ENCODE measurements around the gene C3orf70. TPM values are rescaled to one million over a fixed set of nuclear protein-coding genes. Genes with fewer than 3 reads are reported as not detected.

C3orf70 gene
- total RNA-seq, 2 experiments from 2014 or later = 0.04 TPM; not detected in 1

- ChIA-PET POLR2A (interaction anchor here (0.7 kb wide), 1 partner anchor 735 kb away, joined by 7 read pairs; no protein-coding TSS in a partner anchor), CTCF (interaction anchor here (1.0 kb wide), 1 partner anchor 10 kb away, joined by 4 read pairs; no protein-coding TSS in a partner anchor)
- no peaks in the 10 kb centered on the region for H3K36me3 Mint-ChIP-seq (ENCODE audit: low read depth)
- DNase-seq (no peak), ATAC-seq (no peak)
- H3K4me3 Mint-ChIP-seq = no peak overlapping the region
- intact Hi-C loops (cut with DNase I, micrococcal nuclease) = no loop called here
- no peaks in the 10 kb centered on the region for H3K27me3 Mint-ChIP-seq
- peaks cover 32% of the 10 kb centered on the region for H3K9me3 Mint-ChIP-seq (ENCODE audit: low read depth)
- H3K4me1 Mint-ChIP-seq = no peaks in the 10 kb centered on the region
- no peak overlapping the region for H3K27ac Mint-ChIP-seq
Observed at GRCh38 chr3:185062191-185062590, 90.7 kb downstream of the C3orf70 start.

GRCh38 chr3:185060655-185061054 is 92.2 kb downstream of the C3orf70 start:
- intact Hi-C loops (cut with DNase I, micrococcal nuclease) = no loop called here
- Mint-ChIP-seq H3K27me3 (no peaks in the 10 kb centered on the region), H3K36me3 (ENCODE audit: low read depth) (no peaks in the 10 kb centered on the region), H3K27ac (no peak overlapping the region), H3K4me1 (no peaks in the 10 kb centered on the region), H3K4me3 (no peak overlapping the region), H3K9me3 (ENCODE audit: low read depth) (peaks cover 40% of the 10 kb centered on the region)
- CTCF ChIA-PET = no interaction called here
- POLR2A ChIA-PET = interaction anchor here (0.7 kb wide), 1 partner anchor 22 kb away, joined by 3 read pairs; no protein-coding TSS in a partner anchor
- DNase-seq (no peak), ATAC-seq (no peak)

- no peak for DNase-seq
- ChIA-PET POLR2A (no interaction called here), CTCF (no interaction called here)
- no peaks in the 10 kb centered on the region for H3K4me1 Mint-ChIP-seq
- intact Hi-C loops (cut with DNase I, micrococcal nuclease) = no loop called here
- no peaks in the 10 kb centered on the region for H3K27me3 Mint-ChIP-seq
- ATAC-seq = no peak
- H3K9me3 Mint-ChIP-seq (ENCODE audit: low read depth) = peaks cover 46% of the 10 kb centered on the region
- H3K27ac Mint-ChIP-seq = no peak overlapping the region
- H3K36me3 Mint-ChIP-seq (ENCODE audit: low read depth) = peaks cover 5% of the 10 kb centered on the region
- no peak overlapping the region for H3K4me3 Mint-ChIP-seq
Observed at GRCh38 chr3:185059766-185060165, 93.1 kb downstream of the C3orf70 start.

- ATAC-seq (no peak), DNase-seq (no peak)
- Mint-ChIP-seq H3K36me3 (ENCODE audit: low read depth) (peaks cover 15% of the 10 kb centered on the region), H3K4me3 (no peak overlapping the region), H3K4me1 (no peaks in the 10 kb centered on the region), H3K27me3 (no peaks in the 10 kb centered on the region), H3K27ac (no peak overlapping the region), H3K9me3 (ENCODE audit: low read depth) (peaks cover 52% of the 10 kb centered on the region)
- POLR2A ChIA-PET = no interaction called here
- CTCF ChIA-PET = no interaction called here
- intact Hi-C loops (cut with DNase I, micrococcal nuclease) = no loop called here
Observed at GRCh38 chr3:185058796-185059195, 94.1 kb downstream of the C3orf70 start.

- H3K27me3 Mint-ChIP-seq = no peaks in the 10 kb centered on the region
- DNase-seq = no peak
Observed at GRCh38 chr3:185057829-185058228, 95.0 kb downstream of the C3orf70 start.

GRCh38 chr3:185056908-185057307 is 96.0 kb downstream of the C3orf70 start:
- H3K27ac Mint-ChIP-seq = no peak overlapping the region
- POLR2A ChIA-PET = interaction anchor here (0.6 kb wide), 1 partner anchor 9 kb away, joined by 8 read pairs; no protein-coding TSS in a partner anchor
- no peak overlapping the region for H3K4me3 Mint-ChIP-seq

More at GRCh38 chr3:185057829-185058228, 95.0 kb downstream of the C3orf70 start:
- H3K27ac Mint-ChIP-seq = no peak overlapping the region
- peaks cover 25% of the 10 kb centered on the region for H3K36me3 Mint-ChIP-seq (ENCODE audit: low read depth)
- intact Hi-C loops (cut with DNase I, micrococcal nuclease) = no loop called here
- peaks cover 52% of the 10 kb centered on the region for H3K9me3 Mint-ChIP-seq (ENCODE audit: low read depth)
- no peaks in the 10 kb centered on the region for H3K4me1 Mint-ChIP-seq
- ATAC-seq = no peak
- POLR2A ChIA-PET = no interaction called here
- no peak overlapping the region for H3K4me3 Mint-ChIP-seq
- CTCF ChIA-PET = interaction anchor here (1.3 kb wide), 1 partner anchor 9 kb away, joined by 3 read pairs; no protein-coding TSS in a partner anchor

GRCh38 chr3:185052631-185053030 is 100.2 kb downstream of the C3orf70 start:
- H3K27me3 Mint-ChIP-seq = no peaks in the 10 kb centered on the region
- no peak overlapping the region for H3K4me3 Mint-ChIP-seq
- ATAC-seq (no peak), DNase-seq (no peak)
- H3K27ac Mint-ChIP-seq = no peak overlapping the region
- peaks cover 75% of the 10 kb centered on the region for H3K36me3 Mint-ChIP-seq (ENCODE audit: low read depth)
- H3K4me1 Mint-ChIP-seq = no peaks in the 10 kb centered on the region
- intact Hi-C loops (cut with DNase I, micrococcal nuclease) = no loop called here
- ChIA-PET POLR2A (no interaction called here), CTCF (interaction anchor here (0.9 kb wide), 1 partner anchor 10 kb away, joined by 4 read pairs; no protein-coding TSS in a partner anchor)
- peaks cover 36% of the 10 kb centered on the region for H3K9me3 Mint-ChIP-seq (ENCODE audit: low read depth)

More at GRCh38 chr3:185056908-185057307, 96.0 kb downstream of the C3orf70 start:
- DNase-seq (no peak), ATAC-seq (no peak)
- peaks cover 57% of the 10 kb centered on the region for H3K9me3 Mint-ChIP-seq (ENCODE audit: low read depth)
- intact Hi-C loops (cut with DNase I, micrococcal nuclease) = no loop called here
- CTCF ChIA-PET = interaction anchor here (1.3 kb wide), 1 partner anchor 9 kb away, joined by 3 read pairs; no protein-coding TSS in a partner anchor
- H3K27me3 Mint-ChIP-seq = no peaks in the 10 kb centered on the region
- H3K4me1 Mint-ChIP-seq = no peaks in the 10 kb centered on the region
- H3K36me3 Mint-ChIP-seq (ENCODE audit: low read depth) = peaks cover 34% of the 10 kb centered on the region

GRCh38 chr3:185051801-185052200 is 101.1 kb downstream of the C3orf70 start:
- intact Hi-C loops (cut with DNase I, micrococcal nuclease) = no loop called here
- Mint-ChIP-seq H3K4me1 (no peaks in the 10 kb centered on the region), H3K4me3 (no peak overlapping the region), H3K27me3 (no peaks in the 10 kb centered on the region), H3K27ac (no peak overlapping the region), H3K36me3 (ENCODE audit: low read depth) (peaks cover 79% of the 10 kb centered on the region), H3K9me3 (ENCODE audit: low read depth) (peaks cover 35% of the 10 kb centered on the region)
- POLR2A ChIA-PET = no interaction called here
- ATAC-seq (no peak), DNase-seq (no peak)
- CTCF ChIA-PET = interaction anchor here (0.9 kb wide), 1 partner anchor 11 kb away, joined by 4 read pairs; no protein-coding TSS in a partner anchor

- no peaks in the 10 kb centered on the region for H3K4me1 Mint-ChIP-seq
- CTCF ChIA-PET = interaction anchor here (0.7 to 0.8 kb wide), 2 partner anchors 167 to 611 kb away, joined by 3 read pairs; no protein-coding TSS in a partner anchor
- peaks cover 85% of the 10 kb centered on the region for H3K36me3 Mint-ChIP-seq (ENCODE audit: low read depth)
- H3K4me3 Mint-ChIP-seq = no peak overlapping the region
- intact Hi-C loops (cut with DNase I, micrococcal nuclease) = no loop called here
- H3K27me3 Mint-ChIP-seq = no peaks in the 10 kb centered on the region
- DNase-seq (no peak), ATAC-seq (no peak)
- POLR2A ChIA-PET = no interaction called here
- H3K27ac Mint-ChIP-seq = no peak overlapping the region
- peaks cover 21% of the 10 kb centered on the region for H3K9me3 Mint-ChIP-seq (ENCODE audit: low read depth)
Observed at GRCh38 chr3:185049710-185050109, 103.2 kb downstream of the C3orf70 start.

GRCh38 chr3:185046603-185047002 is 106.3 kb downstream of the C3orf70 start:
- no peak overlapping the region for H3K4me3 Mint-ChIP-seq
- intact Hi-C loops (cut with DNase I, micrococcal nuclease) = no loop called here
- ChIA-PET POLR2A (no interaction called here), CTCF (no interaction called here)
- peaks cover 6% of the 10 kb centered on the region for H3K9me3 Mint-ChIP-seq (ENCODE audit: low read depth)
- H3K36me3 Mint-ChIP-seq (ENCODE audit: low read depth) = peaks cover 68% of the 10 kb centered on the region
- H3K27ac Mint-ChIP-seq = no peak overlapping the region
- H3K4me1 Mint-ChIP-seq = no peaks in the 10 kb centered on the region
- ATAC-seq = no peak
- no peak for DNase-seq
- no peaks in the 10 kb centered on the region for H3K27me3 Mint-ChIP-seq

- CTCF ChIA-PET = no interaction called here
- no peak overlapping the region for H3K27ac Mint-ChIP-seq
Observed at GRCh38 chr3:185046164-185046515, 106.7 kb downstream of the C3orf70 start.

GRCh38 chr3:185042312-185043050 is 110.4 kb downstream of the C3orf70 start:
- H3K27me3 Mint-ChIP-seq = no peaks in the 10 kb centered on the region
- intact Hi-C loops (cut with DNase I, micrococcal nuclease) = no loop called here
- POLR2A ChIA-PET = no interaction called here
- peaks cover 48% of the 10 kb centered on the region for H3K36me3 Mint-ChIP-seq (ENCODE audit: low read depth)
- no peak overlapping the region for H3K27ac Mint-ChIP-seq
- no peak for DNase-seq
- H3K9me3 Mint-ChIP-seq (ENCODE audit: low read depth) = peaks cover 6% of the 10 kb centered on the region
- CTCF ChIA-PET = no interaction called here
- no peak for ATAC-seq
- no peak overlapping the region for H3K4me3 Mint-ChIP-seq
- H3K4me1 Mint-ChIP-seq = no peaks in the 10 kb centered on the region

More at GRCh38 chr3:185046164-185046515, 106.7 kb downstream of the C3orf70 start:
- intact Hi-C loops (cut with DNase I, micrococcal nuclease) = no loop called here
- DNase-seq (no peak), ATAC-seq (no peak)
- H3K36me3 Mint-ChIP-seq (ENCODE audit: low read depth) = peaks cover 67% of the 10 kb centered on the region
- no peaks in the 10 kb centered on the region for H3K4me1 Mint-ChIP-seq
- POLR2A ChIA-PET = no interaction called here
- peaks cover 3% of the 10 kb centered on the region for H3K9me3 Mint-ChIP-seq (ENCODE audit: low read depth)
- H3K4me3 Mint-ChIP-seq = no peak overlapping the region
- no peaks in the 10 kb centered on the region for H3K27me3 Mint-ChIP-seq
